Psoas muscle (tissue), 8 donors: ENCODE data around the gene VEPH1. TPM values are rescaled to one million over a fixed set of nuclear protein-coding genes. Genes with fewer than 3 reads are reported as not detected.

Experiments
- ATAC-seq, 4 donors: fragments of 200-7000 bp; cut with Tn5 transposase; one replicate each; pipeline ENCODE4 v1.9.1; 2020; ENCODE audit warnings: moderate library complexity in 3 of 4, mild to moderate bottlenecking in 2 of 4
- DNase-seq, 2 donors: peaks; one replicate each; pipeline ENCODE4 v3.0.0-alpha.2; 2020
- H3K27ac ChIP-seq: fragments of 200-600 bp; one replicate; pipeline ENCODE4 v1.8.0; 2022
- H3K27me3 ChIP-seq, 3 donors: fragments of 200-600 bp in 1 of 3; one replicate each; pipeline versions ENCODE4 v1.6.1 to v1.8.0; 2013 to 2022; ENCODE audit warnings: low read length in 2 of 3, mild to moderate bottlenecking in 2 of 3, moderate library complexity in 1 of 3; ENCODE audit not compliant: insufficient read depth in 3 of 3
- H3K36me3 ChIP-seq, 2 donors: fragments of 200-600 bp in 1 of 2; one replicate each; pipeline versions ENCODE4 v1.6.1 to v1.8.0; 2013 to 2022; ENCODE audit warnings: low read depth in 1 of 2, mild to moderate bottlenecking in 1 of 2, moderate library complexity in 1 of 2; ENCODE audit not compliant: insufficient read depth in 1 of 2
- H3K4me1 ChIP-seq: fragments of 200-600 bp; one replicate; pipeline ENCODE4 v1.8.0; 2022
- H3K4me3 ChIP-seq: fragments of 200-600 bp; one replicate; pipeline ENCODE4 v1.8.0; 2022; ENCODE audit warnings: mild to moderate bottlenecking
- H3K9me3 ChIP-seq: fragments of 200-600 bp; one replicate; pipeline ENCODE4 v1.8.0; 2022
- CTCF ChIP-seq: fragments of 200-600 bp; IDR thresholded peaks from one replicate; pipeline ENCODE4 v1.8.0; 2022; ENCODE audit warnings: antibody characterized with exemption
- WGBS, 3 donors: extraction: QIAGEN DNeasy Blood & Tissue Kit; methylation state at CpG; one replicate each; pipeline versions ENCODE4 v1.1.6 to v1.1.7; 2013; 5-methylcytosine and 5-hydroxymethylcytosine counted together
- intact Hi-C, 2 donors: fragments of 100-400 bp; cut with DNase I; formaldehyde crosslinking; loops; one replicate each; pipeline versions ENCODE4 v1.11.0 to v1.14.2; 2022
- polyA plus RNA-seq, 3 donors: library from polyadenylated mRNA; stranded (reverse); fragments of 200-250 nt; gene quantifications; one replicate each; pipeline ENCODE4 v1.2.3, GENCODE V29; 2013
- total RNA-seq, 4 donors: library from RNA; stranded (reverse); fragmentation: NEBNext Ultra II Directional in 2 of 4; extraction: Animal tissue kit (Norgen Biotek cat#: 25700) in 2 of 4; gene quantifications; one replicate each; pipeline versions ENCODE4 v1.2.1 to v1.2.4, GENCODE V29; 2021 to 2023
- donor health status: healthy with polysubstance abuse.
- donor health status: DM: no; HTN: no; CAD: no; lungs with moderate emphysema.
- donor health status: Bipolar disorder and iron deficiency.
- donor health status: healthy.
- donor health status: DM: yes; HTN: yes; CAD: no.
- donor health status: DM: no; HTN: no; CAD: no.
- donor health status: DM: no; HTN: no; CAD: no.
- donor health status: DM: yes; HTN: yes; CAD: no.

The VEPH1 gene
- total and polyA plus RNA-seq, 7 donors, result 0.14 to 0.34 (median 0.25) TPM; not detected in 2

- ATAC-seq, result no peak
- intact Hi-C loops, result no loop called here
- DNase-seq, result no peak
- no peak for TF ChIP-seq CTCF
- Histone ChIP-seq H3K36me3 (no peaks in the 10 kb centered on the region), H3K4me3 (no peak overlapping the region), H3K4me1 (no peaks in the 10 kb centered on the region), H3K27ac (no peak overlapping the region), H3K9me3 (no peaks in the 10 kb centered on the region), H3K27me3 (no peaks in the 10 kb centered on the region)
- 91 to 93% (median 92%) methylated on average over 3 of the region's 3 CpGs for WGBS, 3 donors
These were observed 271.1 kb downstream of the VEPH1 start for GRCh38 chr3:157232141-157232540.

GRCh38 chr3:157231071-157231470 is 272.1 kb downstream of the VEPH1 start:
- TF ChIP-seq CTCF, result no peak
- H3K4me3 ChIP-seq, result no peak overlapping the region
- DNase-seq (no peak), ATAC-seq (no peak)
- H3K9me3 ChIP-seq, result no peaks in the 10 kb centered on the region
- WGBS, 3 donors, result 78 to 91% (median 91%) methylated on average over 3 of the region's 3 CpGs
- no peaks in the 10 kb centered on the region for H3K36me3 ChIP-seq
- no peak overlapping the region for H3K27ac ChIP-seq
- intact Hi-C loops, result no loop called here
- no peaks in the 10 kb centered on the region for H3K4me1 ChIP-seq
- no peaks in the 10 kb centered on the region for H3K27me3 ChIP-seq

GRCh38 chr3:157226173-157226847 is 276.9 kb downstream of the VEPH1 start:
- WGBS, 3 donors, result 82 to 84% (median 84%) methylated on average over 3 of the region's 3 CpGs
- H3K4me3 ChIP-seq, result no peak overlapping the region
- no peak overlapping the region for H3K27ac ChIP-seq
- peaks cover 0 to 2% (median 0%) of the 10 kb centered on the region in 3 donors for H3K27me3 ChIP-seq
- no peaks in the 10 kb centered on the region for H3K36me3 ChIP-seq
- no peak for TF ChIP-seq CTCF
- ATAC-seq, result no peak
- intact Hi-C loops, result no loop called here
- no peaks in the 10 kb centered on the region for H3K4me1 ChIP-seq
- no peak for DNase-seq
- H3K9me3 ChIP-seq, result no peaks in the 10 kb centered on the region

- DNase-seq (no peak), ATAC-seq (no peak)
- Histone ChIP-seq H3K4me3 (no peak overlapping the region), H3K36me3 (no peaks in the 10 kb centered on the region), H3K27me3 (peaks cover 0 to 2% (median 0%) of the 10 kb centered on the region in 3 donors), H3K9me3 (no peaks in the 10 kb centered on the region), H3K4me1 (no peaks in the 10 kb centered on the region), H3K27ac (no peak overlapping the region)
- intact Hi-C loops, result no loop called here
- 92 to 100% (median 94%) methylated on average over 1 of the region's 1 CpG for WGBS, 3 donors
- no peak for TF ChIP-seq CTCF
These were observed 278.2 kb downstream of the VEPH1 start for GRCh38 chr3:157225001-157225400.

- Histone ChIP-seq H3K4me1 (no peaks in the 10 kb centered on the region), H3K36me3 (no peaks in the 10 kb centered on the region), H3K9me3 (no peaks in the 10 kb centered on the region), H3K27me3 (peaks cover 0 to 2% (median 0%) of the 10 kb centered on the region in 3 donors), H3K4me3 (no peak overlapping the region), H3K27ac (no peak overlapping the region)
- intact Hi-C loops, result no loop called here
- TF ChIP-seq CTCF, result no peak
- DNase-seq, result no peak
- no peak for ATAC-seq
- 83 to 87% (median 85%) methylated on average over 2 of the region's 2 CpGs for WGBS, 3 donors
These were observed 282.3 kb downstream of the VEPH1 start for GRCh38 chr3:157220883-157221282.
